ENCODE measurements around the gene WDR6.

Gene WDR6

DNA sequence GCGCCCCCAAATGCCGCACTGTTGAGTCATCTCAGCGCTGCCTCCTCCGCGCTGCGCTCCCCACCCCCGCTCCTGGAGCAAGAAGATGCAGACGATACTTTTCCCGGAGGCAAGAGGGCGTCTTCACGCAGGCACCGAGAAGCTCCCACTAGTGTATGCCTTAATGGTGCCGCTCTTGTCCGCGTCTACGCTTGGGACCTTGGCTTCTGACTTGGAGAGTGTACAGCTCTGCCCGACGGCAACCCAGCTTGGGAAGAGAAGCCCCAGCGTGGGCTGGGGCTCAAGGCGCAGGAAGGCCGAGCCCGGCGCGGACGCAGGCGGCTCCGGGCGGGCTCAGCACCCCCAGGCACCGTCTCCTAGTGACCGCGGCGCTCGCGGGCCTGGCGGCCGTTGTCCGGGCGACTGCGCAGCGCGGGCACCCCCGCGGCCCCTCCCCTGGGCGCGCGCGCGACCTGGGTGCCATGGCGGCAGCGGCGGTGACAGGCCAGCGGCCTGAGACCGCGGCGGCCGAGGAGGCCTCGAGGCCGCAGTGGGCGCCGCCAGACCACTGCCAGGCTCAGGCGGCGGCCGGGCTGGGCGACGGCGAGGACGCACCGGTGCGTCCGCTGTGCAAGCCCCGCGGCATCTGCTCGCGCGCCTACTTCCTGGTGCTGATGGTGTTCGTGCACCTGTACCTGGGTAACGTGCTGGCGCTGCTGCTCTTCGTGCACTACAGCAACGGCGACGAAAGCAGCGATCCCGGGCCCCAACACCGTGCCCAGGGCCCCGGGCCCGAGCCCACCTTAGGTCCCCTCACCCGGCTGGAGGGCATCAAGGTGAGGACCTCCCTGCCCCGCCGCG, 17.2 kb upstream of the WDR6 start, which contains the start of gene P4HTM:
Gene P4HTM, plus strand, starts transcription at position 446 of the 840 bp plus-strand sequence. Its CDS starts 16 bp downstream, at position 462.
- TF ChIP-seq, protein P1, sequence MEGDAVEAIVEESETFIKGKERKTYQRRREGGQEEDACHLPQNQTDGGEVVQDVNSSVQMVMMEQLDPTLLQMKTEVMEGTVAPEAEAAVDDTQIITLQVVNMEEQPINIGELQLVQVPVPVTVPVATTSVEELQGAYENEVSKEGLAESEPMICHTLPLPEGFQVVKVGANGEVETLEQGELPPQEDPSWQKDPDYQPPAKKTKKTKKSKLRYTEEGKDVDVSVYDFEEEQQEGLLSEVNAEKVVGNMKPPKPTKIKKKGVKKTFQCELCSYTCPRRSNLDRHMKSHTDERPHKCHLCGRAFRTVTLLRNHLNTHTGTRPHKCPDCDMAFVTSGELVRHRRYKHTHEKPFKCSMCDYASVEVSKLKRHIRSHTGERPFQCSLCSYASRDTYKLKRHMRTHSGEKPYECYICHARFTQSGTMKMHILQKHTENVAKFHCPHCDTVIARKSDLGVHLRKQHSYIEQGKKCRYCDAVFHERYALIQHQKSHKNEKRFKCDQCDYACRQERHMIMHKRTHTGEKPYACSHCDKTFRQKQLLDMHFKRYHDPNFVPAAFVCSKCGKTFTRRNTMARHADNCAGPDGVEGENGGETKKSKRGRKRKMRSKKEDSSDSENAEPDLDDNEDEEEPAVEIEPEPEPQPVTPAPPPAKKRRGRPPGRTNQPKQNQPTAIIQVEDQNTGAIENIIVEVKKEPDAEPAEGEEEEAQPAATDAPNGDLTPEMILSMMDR (conservative IDR thresholded peaks at IDR 0.05; ENCODE audit: low read depth): peak; percentile 46
- ChIA-PET POLR2A (ENCODE audit: low non-redundant PET) (interaction anchor here (0.7 kb wide), 1 partner anchor 18 kb away, joined by 3 read pairs; the partner anchor contains the start of gene WDR6), CTCF (interaction anchor here (0.6 to 1.2 kb wide), 3 partner anchors 17 to 43 kb away, joined by 3 read pairs; partner anchors contain the start of gene WDR6)
- H3K27ac ChIP-seq: peak within 1 kb of the TSS; percentile 94
- peak; percentile 69 for DNase-seq (ENCODE audit: low spot score)

DNA sequence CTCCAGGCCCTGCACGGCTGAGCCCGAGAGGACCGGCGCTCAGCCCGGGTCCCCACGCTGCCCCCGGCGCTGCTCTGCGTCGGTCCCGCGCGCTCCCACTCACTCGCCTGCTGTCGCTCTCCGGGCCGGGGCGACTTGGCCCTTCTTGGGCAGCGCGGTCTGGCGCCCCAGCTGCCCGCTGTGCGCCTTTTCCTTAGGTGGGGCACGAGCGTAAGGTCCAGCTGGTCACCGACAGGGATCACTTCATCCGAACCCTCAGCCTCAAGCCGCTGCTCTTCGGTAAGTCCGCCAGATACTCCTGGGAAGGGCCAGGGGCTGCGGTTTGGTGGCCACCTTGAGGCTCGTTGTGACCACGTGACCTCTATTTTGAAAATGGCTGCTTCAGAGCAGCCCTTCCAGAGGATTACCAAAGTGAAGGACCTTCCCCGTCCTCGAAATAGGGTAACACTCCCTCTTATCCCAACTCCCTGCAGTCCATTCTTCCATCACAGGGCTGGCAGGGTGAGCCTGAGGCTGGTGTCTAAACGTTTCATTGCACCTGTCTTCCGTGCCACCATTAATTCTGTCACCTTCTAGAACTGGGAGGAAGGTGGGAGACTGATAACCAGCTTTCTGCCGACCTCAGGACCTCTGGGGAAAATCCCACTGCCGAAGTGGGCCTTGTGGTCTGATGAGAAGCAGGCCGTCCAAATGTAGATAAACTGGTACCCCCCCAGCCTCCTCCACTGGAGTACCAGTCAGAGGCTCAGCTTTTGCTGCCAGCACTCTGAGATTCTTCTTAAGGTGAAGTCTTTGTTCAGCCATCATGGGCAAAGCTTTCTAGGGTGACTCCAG, 16.3 kb upstream of the WDR6 start:
- POLR2A ChIA-PET (ENCODE audit: low non-redundant PET): no interaction called here
- DNase-seq (ENCODE audit: low spot score): no peak
- CTCF ChIA-PET: no interaction called here
- TF ChIP-seq, protein P1 (conservative IDR thresholded peaks at IDR 0.05; ENCODE audit: low read depth): no peak
- H3K27ac ChIP-seq: peak overlapping the region; percentile 94

DNA sequence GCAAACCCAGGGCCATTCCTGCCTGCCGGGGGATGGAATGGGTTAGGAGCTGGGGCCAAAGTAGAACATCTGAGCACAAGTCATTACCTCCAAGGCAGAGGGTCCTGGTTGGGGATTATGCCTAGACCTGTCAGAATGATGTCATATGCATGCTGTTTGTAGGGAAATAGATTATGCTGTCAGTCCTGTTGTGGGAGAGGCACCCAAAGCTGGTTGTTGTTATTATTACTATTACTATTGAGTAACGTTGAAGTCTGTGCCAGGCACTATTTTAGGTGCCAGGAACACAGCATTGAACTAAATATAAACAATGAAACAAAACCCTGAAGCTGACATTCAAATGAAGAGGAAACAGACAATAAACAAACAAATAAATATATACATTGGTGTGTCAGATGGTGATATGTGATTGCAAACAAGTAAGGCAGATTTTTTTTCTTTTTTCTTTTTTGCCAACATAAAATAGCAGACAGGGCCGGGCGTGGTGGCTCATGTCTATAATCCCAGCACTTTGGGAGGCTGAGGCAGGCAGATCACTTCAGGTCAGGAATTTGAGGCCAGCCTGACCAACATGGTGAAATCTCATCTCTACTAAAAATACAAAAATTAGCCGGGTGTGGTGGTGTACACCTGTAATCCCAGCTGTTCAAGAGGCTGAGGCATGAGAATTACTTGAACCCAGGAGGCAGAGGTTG, 15.2 kb upstream of the WDR6 start:
- ChIA-PET POLR2A (ENCODE audit: low non-redundant PET) (no interaction called here), CTCF (no interaction called here)
- peak overlapping the region; percentile 94 for H3K27ac ChIP-seq
- no peak for DNase-seq (ENCODE audit: low spot score)
- TF ChIP-seq, protein P1 (conservative IDR thresholded peaks at IDR 0.05; ENCODE audit: low read depth): no peak

DNA sequence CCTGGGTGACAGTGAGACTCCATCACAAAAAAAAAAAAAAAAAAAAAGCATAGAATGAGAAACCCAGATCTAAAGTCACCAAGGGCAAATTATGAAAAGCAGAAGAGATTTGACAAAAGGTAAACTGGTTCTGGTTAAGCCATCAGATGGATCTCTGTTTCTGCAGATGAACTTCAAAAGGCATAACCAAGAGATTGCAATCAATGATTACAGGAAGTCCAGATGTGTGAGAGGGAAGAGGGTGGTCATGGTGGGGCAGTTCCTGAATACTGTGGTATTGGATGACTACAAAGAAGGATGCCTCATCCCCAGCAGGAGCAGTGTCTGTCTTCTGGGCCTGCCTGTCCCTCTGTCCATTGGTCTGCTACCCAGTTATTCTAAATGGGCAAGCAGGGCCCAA, 13.4 kb upstream of the WDR6 start:
- TF ChIP-seq, protein P1 (conservative IDR thresholded peaks at IDR 0.05; ENCODE audit: low read depth): no peak
- H3K27ac ChIP-seq: no peak overlapping the region
- CTCF ChIA-PET: no interaction called here
- POLR2A ChIA-PET (ENCODE audit: low non-redundant PET): no interaction called here
- DNase-seq (ENCODE audit: low spot score): no peak

DNA sequence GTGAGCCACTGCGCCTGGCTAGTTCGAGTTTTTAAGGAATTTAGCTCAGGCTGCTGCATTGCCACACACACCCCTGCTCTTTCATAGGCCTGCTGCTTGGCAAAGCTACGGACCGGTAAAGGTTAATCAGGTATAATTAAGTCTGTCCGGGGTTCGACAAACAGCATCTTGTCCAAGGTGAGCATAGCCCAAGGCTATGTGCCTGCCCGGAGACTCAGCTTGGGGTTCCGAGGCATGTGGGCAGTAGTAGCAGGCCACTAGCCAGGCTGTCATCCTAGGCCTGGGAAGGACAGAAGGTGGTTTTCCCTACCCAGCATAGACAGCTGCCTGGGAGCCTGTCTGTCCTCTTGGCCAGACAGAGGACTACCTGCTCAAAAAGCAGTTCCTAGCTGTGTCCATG, 10.6 kb upstream of the WDR6 start:
- ChIA-PET POLR2A (ENCODE audit: low non-redundant PET) (no interaction called here), CTCF (no interaction called here)
- 0 out of 2 replicates have a peak overlapping the region, but pooled peaks have one; percentile 21 for H3K27ac ChIP-seq
- TF ChIP-seq, protein P1 (conservative IDR thresholded peaks at IDR 0.05; ENCODE audit: low read depth): no peak
- DNase-seq (ENCODE audit: low spot score): no peak

All from RWPE1 (cell line).